Astrocyte (in vitro differentiated cells and primary cell): ENCODE measurements around the gene HSD11B1. TPM values are rescaled to one million over a fixed set of nuclear protein-coding genes. Genes with fewer than 3 reads are reported as not detected.

ENCODE experiments used
- DNase-seq: peaks from one replicate; pipeline ENCODE4 v3.0.0-alpha.2; 2010; ENCODE audit warnings: low read depth
- FAIRE-seq: peaks from 2 replicates; lab custom pipeline; 2011; peaks lifted over from hg19 to GRCh38; lab: Jason Lieb, UNC
- H2AFZ ChIP-seq: 2 replicates; pipeline ENCODE4 v1.6.0; 2012; ENCODE audit warnings: low read depth, low read length, inconsistent platforms
- H3K27ac ChIP-seq: 2 replicates; pipeline ENCODE4 v1.5.1; 2011; ENCODE audit warnings: low read depth, low read length, inconsistent platforms
- H3K27me3 ChIP-seq: 2 replicates; pipeline ENCODE4 v1.6.0; 2011; ENCODE audit warnings: low read length, inconsistent platforms; ENCODE audit not compliant: insufficient read depth
- H3K36me3 ChIP-seq: 2 replicates; pipeline ENCODE4 v1.5.1; 2011; ENCODE audit warnings: low read length, inconsistent platforms; ENCODE audit not compliant: insufficient read depth
- H3K4me1 ChIP-seq: 2 replicates; pipeline ENCODE4 v1.5.1; 2011; ENCODE audit warnings: low read length, inconsistent platforms; ENCODE audit not compliant: insufficient read depth
- H3K4me2 ChIP-seq: 2 replicates; pipeline ENCODE4 v1.6.0; 2012; ENCODE audit warnings: low read length, inconsistent platforms
- H3K4me3 ChIP-seq: 2 replicates; pipeline ENCODE4 v1.5.1; 2011; ENCODE audit warnings: low read depth, mild to moderate bottlenecking, low read length, inconsistent platforms; ENCODE audit not compliant: insufficient read depth
- H3K79me2 ChIP-seq: 2 replicates; pipeline ENCODE4 v1.6.0; 2012; ENCODE audit warnings: mild to moderate bottlenecking, low read length, inconsistent platforms; ENCODE audit not compliant: insufficient read depth
- H3K9ac ChIP-seq: 2 replicates; pipeline ENCODE4 v1.6.0; 2012; ENCODE audit warnings: mild to moderate bottlenecking, low read length, inconsistent platforms
- H3K9me3 ChIP-seq: 2 replicates; pipeline ENCODE4 v1.5.1; 2012; ENCODE audit warnings: low read depth, mild to moderate bottlenecking, low read length, inconsistent platforms; ENCODE audit not compliant: insufficient read depth
- H4K20me1 ChIP-seq: 2 replicates; pipeline ENCODE4 v1.6.0; 2012; ENCODE audit warnings: low read length, inconsistent platforms; ENCODE audit not compliant: insufficient read depth
- H3K27ac Mint-ChIP-seq: one replicate; pipeline ENCODE4 v1.8.0; 2021; ENCODE audit warnings: mild to moderate bottlenecking, mixed read lengths; ENCODE audit not compliant: unreplicated experiment
- H3K27me3 Mint-ChIP-seq: one replicate; pipeline ENCODE4 v1.8.0; 2021; ENCODE audit warnings: low read depth, mixed read lengths; ENCODE audit not compliant: unreplicated experiment
- H3K36me3 Mint-ChIP-seq: one replicate; pipeline ENCODE4 v1.8.0; 2021; ENCODE audit warnings: low read depth, mixed read lengths; ENCODE audit not compliant: unreplicated experiment
- H3K4me1 Mint-ChIP-seq: one replicate; pipeline ENCODE4 v1.8.0; 2021; ENCODE audit warnings: low read depth, mixed read lengths; ENCODE audit not compliant: unreplicated experiment
- H3K4me3 Mint-ChIP-seq: one replicate; pipeline ENCODE4 v1.8.0; 2021; ENCODE audit warnings: mild to moderate bottlenecking, moderate library complexity, mixed read lengths; ENCODE audit not compliant: unreplicated experiment
- H3K9me3 Mint-ChIP-seq: one replicate; pipeline ENCODE4 v1.8.0; 2021; ENCODE audit warnings: mild to moderate bottlenecking, mixed read lengths; ENCODE audit not compliant: unreplicated experiment
- EZH2 ChIP-seq: IDR thresholded peaks from 2 replicates; pipeline ENCODE4 v1.6.1; 2012; ENCODE audit warnings: mild to moderate bottlenecking, low read length, inconsistent platforms; ENCODE audit not compliant: insufficient read depth
- total RNA-seq: library from RNA; stranded (reverse); gene quantifications from 2 replicates; pipeline ENCODE4 v1.2.1, GENCODE V29; 2021
- TF ChIP-seq, protein P1 (sequence below): IDR thresholded peaks from 2 replicates; pipeline ENCODE4 v1.5.1; 2011; ENCODE audit warnings: low read depth, mild to moderate bottlenecking, inconsistent platforms, low read length, moderate library complexity; ENCODE audit not compliant: insufficient read depth

Gene HSD11B1
- total RNA-seq, 1 donor from 2014 or later, result not detected

- Histone ChIP-seq H2AFZ (no peak overlapping the region), H3K79me2 (no peaks in the 10 kb centered on the region), H3K4me1 (no peaks in the 10 kb centered on the region), H3K4me2 (no peak overlapping the region), H3K27ac (no peak overlapping the region), H4K20me1 (no peaks in the 10 kb centered on the region), H3K4me3 (no peak overlapping the region), H3K9me3 (no peaks in the 10 kb centered on the region), H3K27me3 (no peaks in the 10 kb centered on the region), H3K36me3 (no peaks in the 10 kb centered on the region), H3K9ac (no peak overlapping the region)
- no peak overlapping the region for H3K4me3 Mint-ChIP-seq
- H3K36me3 Mint-ChIP-seq, result no peaks in the 10 kb centered on the region
- DNase-seq, result no peak
- TF ChIP-seq, protein P1, sequence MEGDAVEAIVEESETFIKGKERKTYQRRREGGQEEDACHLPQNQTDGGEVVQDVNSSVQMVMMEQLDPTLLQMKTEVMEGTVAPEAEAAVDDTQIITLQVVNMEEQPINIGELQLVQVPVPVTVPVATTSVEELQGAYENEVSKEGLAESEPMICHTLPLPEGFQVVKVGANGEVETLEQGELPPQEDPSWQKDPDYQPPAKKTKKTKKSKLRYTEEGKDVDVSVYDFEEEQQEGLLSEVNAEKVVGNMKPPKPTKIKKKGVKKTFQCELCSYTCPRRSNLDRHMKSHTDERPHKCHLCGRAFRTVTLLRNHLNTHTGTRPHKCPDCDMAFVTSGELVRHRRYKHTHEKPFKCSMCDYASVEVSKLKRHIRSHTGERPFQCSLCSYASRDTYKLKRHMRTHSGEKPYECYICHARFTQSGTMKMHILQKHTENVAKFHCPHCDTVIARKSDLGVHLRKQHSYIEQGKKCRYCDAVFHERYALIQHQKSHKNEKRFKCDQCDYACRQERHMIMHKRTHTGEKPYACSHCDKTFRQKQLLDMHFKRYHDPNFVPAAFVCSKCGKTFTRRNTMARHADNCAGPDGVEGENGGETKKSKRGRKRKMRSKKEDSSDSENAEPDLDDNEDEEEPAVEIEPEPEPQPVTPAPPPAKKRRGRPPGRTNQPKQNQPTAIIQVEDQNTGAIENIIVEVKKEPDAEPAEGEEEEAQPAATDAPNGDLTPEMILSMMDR, result no peak
- TF ChIP-seq EZH2, result no peak
- H3K27me3 Mint-ChIP-seq, result peaks cover 9% of the 10 kb centered on the region
- peaks cover 7% of the 10 kb centered on the region for H3K4me1 Mint-ChIP-seq
- H3K27ac Mint-ChIP-seq, result no peak overlapping the region
- H3K9me3 Mint-ChIP-seq, result no peaks in the 10 kb centered on the region
- FAIRE-seq, result no peak
Observed at GRCh38 chr1:209721323-209721722, 16.7 kb downstream of the HSD11B1 start.

GRCh38 chr1:209723265-209723664, 18.6 kb downstream of the HSD11B1 start:
- Histone ChIP-seq H3K9me3 (no peaks in the 10 kb centered on the region), H2AFZ (no peak overlapping the region), H3K27ac (no peak overlapping the region), H3K4me2 (no peak overlapping the region), H3K36me3 (no peaks in the 10 kb centered on the region), H3K27me3 (no peaks in the 10 kb centered on the region), H3K9ac (no peak overlapping the region), H3K4me1 (no peaks in the 10 kb centered on the region), H3K4me3 (no peak overlapping the region), H3K79me2 (no peaks in the 10 kb centered on the region), H4K20me1 (no peaks in the 10 kb centered on the region)
- Mint-ChIP-seq H3K27me3 (peaks cover 9% of the 10 kb centered on the region), H3K9me3 (no peaks in the 10 kb centered on the region), H3K27ac (peak overlapping the region; percentile 17), H3K36me3 (no peaks in the 10 kb centered on the region), H3K4me3 (no peak overlapping the region), H3K4me1 (peaks cover 7% of the 10 kb centered on the region)
- DNase-seq (no peak), FAIRE-seq (no peak)
- TF ChIP-seq, protein P1, result no peak
- TF ChIP-seq EZH2, result no peak

DNA sequence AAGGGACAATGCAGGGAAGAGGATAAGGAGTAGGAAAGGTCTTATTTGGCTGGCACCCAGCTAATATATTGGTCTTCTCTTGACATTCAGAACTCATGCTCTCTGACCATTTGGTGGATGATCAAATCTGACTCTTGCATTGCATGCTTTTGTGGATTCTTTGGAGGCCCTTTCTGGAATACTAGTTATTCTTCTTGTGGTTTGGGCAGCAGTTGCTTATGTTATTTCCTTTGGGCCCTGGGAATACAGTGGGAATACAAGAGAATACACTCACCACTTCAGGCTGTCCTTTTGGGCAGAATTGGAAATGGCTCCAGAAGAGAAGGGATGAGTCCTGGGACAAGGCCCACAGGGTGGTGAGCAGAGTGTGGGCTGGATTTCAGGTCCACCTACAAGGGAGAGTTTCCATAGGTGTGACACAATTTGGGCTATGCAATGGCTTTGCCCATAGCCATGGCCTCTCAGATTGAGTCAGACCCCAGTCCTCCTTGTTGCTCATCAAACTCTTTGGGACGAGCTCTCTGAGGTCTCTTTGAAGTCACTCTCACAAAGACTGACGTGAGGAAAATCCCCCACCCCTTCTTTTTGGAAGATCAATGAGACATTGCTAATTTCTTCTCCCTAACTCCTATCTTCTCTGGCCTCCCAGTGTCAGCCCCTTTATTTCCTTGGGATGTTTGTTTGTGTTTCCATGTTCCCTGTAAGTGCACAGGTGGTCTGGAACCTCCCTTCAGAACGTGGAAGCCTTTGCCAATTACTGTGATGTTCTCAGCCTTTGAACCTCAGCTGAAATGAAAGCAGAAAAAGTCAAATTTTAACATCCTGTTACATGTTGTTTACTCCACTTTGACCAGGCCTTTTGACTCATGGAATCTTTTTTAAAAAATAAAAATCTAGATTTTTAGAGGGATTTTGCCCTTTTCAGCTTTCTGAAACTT, 19.4 kb downstream of the HSD11B1 start:
- H3K79me2 ChIP-seq, result no peaks in the 10 kb centered on the region
- Mint-ChIP-seq H3K4me1 (peaks cover 7% of the 10 kb centered on the region), H3K4me3 (no peak overlapping the region), H3K27me3 (peaks cover 9% of the 10 kb centered on the region), H3K27ac (peak overlapping the region; percentile 27), H3K36me3 (no peaks in the 10 kb centered on the region), H3K9me3 (no peaks in the 10 kb centered on the region)
- H2AFZ ChIP-seq, result no peak overlapping the region
- H3K4me2 ChIP-seq, result no peak overlapping the region
- FAIRE-seq (no peak), DNase-seq (no peak)
- H3K27me3 ChIP-seq, result no peaks in the 10 kb centered on the region
- no peak for TF ChIP-seq EZH2
- TF ChIP-seq, protein P1, result no peak
- H4K20me1 ChIP-seq, result no peaks in the 10 kb centered on the region
- H3K36me3 ChIP-seq, result no peaks in the 10 kb centered on the region
- no peaks in the 10 kb centered on the region for H3K4me1 ChIP-seq
- no peak overlapping the region for H3K27ac ChIP-seq
- H3K9me3 ChIP-seq, result no peaks in the 10 kb centered on the region
- no peak overlapping the region for H3K9ac ChIP-seq
- no peak overlapping the region for H3K4me3 ChIP-seq
